NT2/D1 (cell line): ENCODE data around the gene C11orf58.

ENCODE experiments used
- DNase-seq: peaks from one replicate; pipeline ENCODE4 v3.0.0-alpha.2; 2011; ENCODE audit warnings: low read depth, low spot score
- H3K27me3 ChIP-seq: 2 replicates; pipeline ENCODE4 v1.6.0; 2011; ENCODE audit warnings: mild to moderate bottlenecking; ENCODE audit not compliant: insufficient read length, insufficient read depth
- H3K36me3 ChIP-seq: 2 replicates; pipeline ENCODE4 v1.6.1; 2011; ENCODE audit warnings: mild to moderate bottlenecking, low read length, mixed read lengths; ENCODE audit not compliant: insufficient read depth, insufficient read length
- H3K4me1 ChIP-seq: 2 replicates; pipeline ENCODE4 v1.5.1; 2011; ENCODE audit not compliant: insufficient read depth, insufficient read length
- H3K4me3 ChIP-seq: 2 replicates; pipeline ENCODE4 v1.5.1; 2011; ENCODE audit warnings: low read depth; ENCODE audit not compliant: insufficient read length
- H3K9ac ChIP-seq: 2 replicates; pipeline ENCODE4 v1.6.0; 2011; ENCODE audit warnings: low read depth; ENCODE audit not compliant: insufficient read length
- H3K9me3 ChIP-seq: 2 replicates; pipeline ENCODE4 v1.5.1; 2011; ENCODE audit warnings: mild to moderate bottlenecking, low read length; ENCODE audit not compliant: insufficient read depth
- SUZ12 ChIP-seq: IDR thresholded peaks from 2 replicates; pipeline ENCODE4 v1.6.1; 2011; ENCODE audit not compliant: insufficient read length, insufficient read depth; ENCODE audit errors: extremely low read depth
- YY1 ChIP-seq: IDR thresholded peaks from 2 replicates; pipeline ENCODE4 v1.6.1; 2011; ENCODE audit not compliant: insufficient read length, insufficient read depth
- ZNF274 ChIP-seq: IDR thresholded peaks from 2 replicates; pipeline ENCODE4 v1.6.1; 2011; ENCODE audit warnings: mild to moderate bottlenecking, low read depth, low read length

The C11orf58 gene

GRCh38 chr11:16750417-16750816 lies 12.0 kb downstream of the C11orf58 start:
- Histone ChIP-seq H3K9me3 (no peaks in the 10 kb centered on the region), H3K9ac (no peak overlapping the region), H3K36me3 (peaks cover 88% of the 10 kb centered on the region), H3K4me3 (no peak overlapping the region), H3K4me1 (no peaks in the 10 kb centered on the region), H3K27me3 (no peaks in the 10 kb centered on the region)
- no peak for DNase-seq
- no peak for TF ChIP-seq SUZ12
- TF ChIP-seq ZNF274 = no peak
- no peak for TF ChIP-seq YY1

GRCh38 chr11:16758382-16759024 lies 20.1 kb downstream of the C11orf58 start:
- TF ChIP-seq YY1 (no peak), SUZ12 (no peak), ZNF274 (no peak)
- Histone ChIP-seq H3K4me3 (no peak overlapping the region), H3K9ac (no peak overlapping the region), H3K27me3 (no peaks in the 10 kb centered on the region), H3K4me1 (no peaks in the 10 kb centered on the region), H3K9me3 (no peaks in the 10 kb centered on the region), H3K36me3 (peaks cover 32% of the 10 kb centered on the region)
- DNase-seq = no peak

GRCh38 chr11:16759857-16760508 lies 21.5 kb downstream of the C11orf58 start:
- Histone ChIP-seq H3K4me1 (no peaks in the 10 kb centered on the region), H3K9ac (no peak overlapping the region), H3K27me3 (no peaks in the 10 kb centered on the region), H3K9me3 (no peaks in the 10 kb centered on the region), H3K36me3 (peaks cover 18% of the 10 kb centered on the region), H3K4me3 (no peak overlapping the region)
- no peak for TF ChIP-seq YY1
- TF ChIP-seq ZNF274 = no peak
- no peak for TF ChIP-seq SUZ12
- no peak for DNase-seq

GRCh38 chr11:16763746-16764145 lies 25.3 kb downstream of the C11orf58 start:
- Histone ChIP-seq H3K4me3 (no peak overlapping the region), H3K27me3 (no peaks in the 10 kb centered on the region), H3K9ac (no peak overlapping the region), H3K9me3 (no peaks in the 10 kb centered on the region), H3K4me1 (no peaks in the 10 kb centered on the region), H3K36me3 (no peaks in the 10 kb centered on the region)
- TF ChIP-seq ZNF274 (no peak), YY1 (no peak), SUZ12 (no peak)
- DNase-seq = no peak

GRCh38 chr11:16764888-16765287 lies 26.4 kb downstream of the C11orf58 start:
- Histone ChIP-seq H3K9me3 (no peaks in the 10 kb centered on the region), H3K4me3 (no peak overlapping the region), H3K27me3 (no peaks in the 10 kb centered on the region), H3K9ac (no peak overlapping the region), H3K36me3 (no peaks in the 10 kb centered on the region), H3K4me1 (no peaks in the 10 kb centered on the region)
- TF ChIP-seq ZNF274 (no peak), SUZ12 (no peak), YY1 (no peak)
- no peak for DNase-seq

GRCh38 chr11:16767137-16767536 lies 28.7 kb downstream of the C11orf58 start:
- no peaks in the 10 kb centered on the region for H3K27me3 ChIP-seq
- DNase-seq = no peak
- H3K36me3 ChIP-seq = no peaks in the 10 kb centered on the region
- no peak overlapping the region for H3K4me3 ChIP-seq
- no peak overlapping the region for H3K9ac ChIP-seq
- H3K4me1 ChIP-seq = no peaks in the 10 kb centered on the region
- TF ChIP-seq YY1 = no peak
- TF ChIP-seq ZNF274 = no peak
- no peak for TF ChIP-seq SUZ12
- no peaks in the 10 kb centered on the region for H3K9me3 ChIP-seq

GRCh38 chr11:16767957-16768356 lies 29.5 kb downstream of the C11orf58 start:
- DNase-seq = no peak
- TF ChIP-seq SUZ12 = no peak
- TF ChIP-seq YY1 = no peak
- no peak for TF ChIP-seq ZNF274
- H3K4me3 ChIP-seq = no peak overlapping the region
- H3K9me3 ChIP-seq = no peaks in the 10 kb centered on the region
- H3K4me1 ChIP-seq = no peaks in the 10 kb centered on the region
- no peak overlapping the region for H3K9ac ChIP-seq
- no peaks in the 10 kb centered on the region for H3K27me3 ChIP-seq
- no peaks in the 10 kb centered on the region for H3K36me3 ChIP-seq
